ENCODE data around the gene LRP2BP.
A peak's percentile ranks its signal among the peaks of the same experiment; 100 is the strongest.
"Not testable (repeated sequence)": the region's sequence is repeated elsewhere in the genome, so short reads cannot be mapped to it uniquely, and the experiment has no call there.

Gene LRP2BP

GRCh38 chr4:185361872-185362271 is 33.9 kb downstream of the LRP2BP start:
- no peak for DNase-seq (ENCODE audit: low spot score)

- DNase-seq (ENCODE audit: low spot score) = no peak
These were observed 35.8 kb downstream of the LRP2BP start for GRCh38 chr4:185359767-185360446.

- DNase-seq (ENCODE audit: low spot score) = no peak
These were observed 36.8 kb downstream of the LRP2BP start for GRCh38 chr4:185358959-185359358.

GRCh38 chr4:185358514-185358913 is 37.2 kb downstream of the LRP2BP start:
- peak; percentile 16 for DNase-seq (ENCODE audit: low spot score)

GRCh38 chr4:185357733-185358440 is 37.8 kb downstream of the LRP2BP start:
- no peak for DNase-seq (ENCODE audit: low spot score)

GRCh38 chr4:185357211-185357610 is 38.5 kb downstream of the LRP2BP start:
- no peak for DNase-seq (ENCODE audit: low spot score)

- no peak for DNase-seq (ENCODE audit: low spot score)
These were observed 43.0 kb downstream of the LRP2BP start for GRCh38 chr4:185352741-185353140.

GRCh38 chr4:185352202-185352601 is 43.5 kb downstream of the LRP2BP start:
- no peak for DNase-seq (ENCODE audit: low spot score)

- no peak for DNase-seq (ENCODE audit: low spot score)
These were observed 44.0 kb downstream of the LRP2BP start for GRCh38 chr4:185351691-185352090.

GRCh38 chr4:185346975-185347601 is 48.6 kb downstream of the LRP2BP start:
- DNase-seq (ENCODE audit: low spot score) = peak; percentile 54

- no peak for DNase-seq (ENCODE audit: low spot score)
These were observed 50.8 kb downstream of the LRP2BP start for GRCh38 chr4:185344743-185345538.

- DNase-seq (ENCODE audit: low spot score) = no peak
These were observed 51.8 kb downstream of the LRP2BP start for GRCh38 chr4:185343726-185344581.

- DNase-seq (ENCODE audit: low spot score) = no peak
These were observed 53.9 kb downstream of the LRP2BP start for GRCh38 chr4:185341841-185342240.

GRCh38 chr4:185341377-185341776 is 54.3 kb downstream of the LRP2BP start:
- no peak for DNase-seq (ENCODE audit: low spot score)

- no peak for DNase-seq (ENCODE audit: low spot score)
These were observed 55.8 kb downstream of the LRP2BP start for GRCh38 chr4:185339941-185340340.

- no peak for DNase-seq (ENCODE audit: low spot score)
These were observed 60.1 kb downstream of the LRP2BP start for GRCh38 chr4:185335579-185335978.

- no peak for DNase-seq (ENCODE audit: low spot score)
These were observed 61.4 kb downstream of the LRP2BP start for GRCh38 chr4:185334326-185334725.

GRCh38 chr4:185332575-185333464 is 62.9 kb downstream of the LRP2BP start:
- no peak for DNase-seq (ENCODE audit: low spot score)

GRCh38 chr4:185329879-185330510 is 65.7 kb downstream of the LRP2BP start:
- not testable (repeated sequence) for DNase-seq (ENCODE audit: low spot score)

GRCh38 chr4:185328586-185328985 is 67.1 kb downstream of the LRP2BP start:
- DNase-seq (ENCODE audit: low spot score) = no peak

Data from COLO829 (cell line).